DOHH2 (cell line): ENCODE results near the gene HDAC10.

ENCODE experiments used
- H3F3A ChIP-seq: fragments of 200-600 bp; sonication (generic), shearing (Covaris generic); 2 replicates; pipeline ENCODE4 v1.6.0; 2016; ENCODE audit warnings: antibody characterized with exemption, mild to moderate bottlenecking; ENCODE audit not compliant: control insufficient read depth, insufficient read depth
- H3K27ac ChIP-seq: fragments of 200-600 bp; sonication (generic); 2 replicates; pipeline ENCODE4 v1.5.1; 2014; ENCODE audit warnings: low read depth, mild to moderate bottlenecking, low read length, moderate library complexity
- H3K27me3 ChIP-seq: fragments of 200-600 bp; sonication (generic); 2 replicates; pipeline ENCODE4 v1.6.1; 2014; ENCODE audit warnings: mild to moderate bottlenecking, low read length, mixed read lengths; ENCODE audit not compliant: control insufficient read depth
- H3K36me3 ChIP-seq: fragments of 200-600 bp; sonication (generic); 2 replicates; pipeline ENCODE4 v1.6.1; 2014; ENCODE audit warnings: mild to moderate bottlenecking, low read length, moderate library complexity, mixed read lengths; ENCODE audit not compliant: control insufficient read depth
- H3K4me1 ChIP-seq: fragments of 200-600 bp; sonication (generic); 2 replicates; pipeline ENCODE4 v1.6.1; 2014; ENCODE audit warnings: mild to moderate bottlenecking, low read length, mixed read lengths; ENCODE audit not compliant: control insufficient read depth
- H3K4me2 ChIP-seq: fragments of 200-600 bp; sonication (generic); 2 replicates; pipeline ENCODE4 v1.6.0; 2014; ENCODE audit warnings: mild to moderate bottlenecking, low read length, moderate library complexity
- H3K4me3 ChIP-seq: fragments of 200-600 bp; sonication (generic); 2 replicates; pipeline ENCODE4 v1.5.1; 2014; ENCODE audit warnings: mild to moderate bottlenecking, low read length, mixed read lengths
- H3K79me2 ChIP-seq: fragments of 200-600 bp; sonication (generic); 2 replicates; pipeline ENCODE4 v1.6.1; 2014; ENCODE audit warnings: mild to moderate bottlenecking, low read length, mixed read lengths; ENCODE audit not compliant: control insufficient read depth
- H3K9me2 ChIP-seq: fragments of 200-600 bp; sonication (generic); replicated peaks from 2 replicates; pipeline ENCODE4 v1.6.1; 2014; ENCODE audit warnings: mild to moderate bottlenecking, low read length, mixed read lengths; ENCODE audit not compliant: control insufficient read depth
- H3K9me3 ChIP-seq: fragments of 200-600 bp; sonication (generic); 2 replicates; pipeline ENCODE4 v1.6.1; 2014; ENCODE audit warnings: antibody characterized with exemption, low read length, mixed read lengths; ENCODE audit not compliant: control insufficient read depth, insufficient read depth
- H4K20me1 ChIP-seq: fragments of 200-600 bp; sonication (generic); 2 replicates; pipeline ENCODE4 v1.6.0; 2014; ENCODE audit warnings: low read depth, mild to moderate bottlenecking, antibody characterized with exemption, low read length, moderate library complexity; ENCODE audit not compliant: control insufficient read depth, insufficient read depth
- CTCF ChIP-seq: fragments of 200-600 bp; sonication (generic); IDR thresholded peaks from one replicate; pipeline ENCODE4 v1.5.1; 2014; ENCODE audit warnings: antibody characterized with exemption, mild to moderate bottlenecking, low read depth, low read length; ENCODE audit not compliant: poor library complexity, severe bottlenecking
- EZH2phosphoT487 ChIP-seq: fragments of 200-600 bp; sonication (generic); IDR thresholded peaks from 2 replicates; pipeline ENCODE4 v1.6.1; 2017; ENCODE audit warnings: borderline replicate concordance, mild to moderate bottlenecking, antibody characterized with exemption, low read length, moderate library complexity, mixed read lengths

HDAC10 gene

GRCh38 chr22:50224071-50224470 lies 27.0 kb downstream of the HDAC10 start:
- H3K4me1 ChIP-seq = no peaks in the 10 kb centered on the region
- no peak overlapping the region for H3K27ac ChIP-seq
- H3K4me3 ChIP-seq = no peak overlapping the region
- peaks cover 59% of the 10 kb centered on the region for H3K36me3 ChIP-seq
- H3F3A ChIP-seq = no peaks in the 10 kb centered on the region
- no peaks in the 10 kb centered on the region for H4K20me1 ChIP-seq
- no peak overlapping the region for H3K4me2 ChIP-seq
- H3K79me2 ChIP-seq = no peaks in the 10 kb centered on the region
- no peaks in the 10 kb centered on the region for H3K9me2 ChIP-seq
- TF ChIP-seq CTCF (no peak), EZH2phosphoT487 (no peak)
- H3K27me3 ChIP-seq = no peaks in the 10 kb centered on the region
- no peaks in the 10 kb centered on the region for H3K9me3 ChIP-seq

- Histone ChIP-seq H3K9me3 (no peaks in the 10 kb centered on the region), H3K4me1 (no peaks in the 10 kb centered on the region), H3K79me2 (no peaks in the 10 kb centered on the region), H3K4me3 (no peak overlapping the region), H3F3A (no peaks in the 10 kb centered on the region), H3K9me2 (no peaks in the 10 kb centered on the region), H4K20me1 (no peaks in the 10 kb centered on the region), H3K27me3 (no peaks in the 10 kb centered on the region), H3K4me2 (no peak overlapping the region), H3K36me3 (peaks cover 71% of the 10 kb centered on the region), H3K27ac (no peak overlapping the region)
- TF ChIP-seq EZH2phosphoT487 (no peak), CTCF (no peak)
Observed at GRCh38 chr22:50222508-50222907, 28.6 kb downstream of the HDAC10 start.

- no peaks in the 10 kb centered on the region for H3K79me2 ChIP-seq
- no peak overlapping the region for H3K4me2 ChIP-seq
- no peaks in the 10 kb centered on the region for H3K4me1 ChIP-seq
- H3F3A ChIP-seq = no peaks in the 10 kb centered on the region
- H3K27me3 ChIP-seq = no peaks in the 10 kb centered on the region
- peaks cover 79% of the 10 kb centered on the region for H3K36me3 ChIP-seq
- H3K9me3 ChIP-seq = no peaks in the 10 kb centered on the region
- no peak overlapping the region for H3K27ac ChIP-seq
- H3K4me3 ChIP-seq = no peak overlapping the region
- TF ChIP-seq EZH2phosphoT487 (no peak), CTCF (peak; percentile 51)
- no peaks in the 10 kb centered on the region for H4K20me1 ChIP-seq
- H3K9me2 ChIP-seq = no peaks in the 10 kb centered on the region
Observed at GRCh38 chr22:50221410-50222300, 29.4 kb downstream of the HDAC10 start.
